Keratinocyte (primary cell): ENCODE results near the gene KCNT2. TPM values are rescaled to one million over a fixed set of nuclear protein-coding genes. Genes with fewer than 3 reads are reported as not detected.

Source experiments
- DNase-seq: peaks from one replicate; pipeline ENCODE4 v3.0.0-alpha.2; 2011; ENCODE audit warnings: low read depth, missing footprints, low spot score
- FAIRE-seq: peaks from 2 replicates; lab custom pipeline; 2011; peaks lifted over from hg19 to GRCh38; lab: Jason Lieb, UNC
- H2AFZ ChIP-seq: 2 replicates; pipeline ENCODE4 v1.6.0; 2012; ENCODE audit warnings: low read length, control low read depth, inconsistent platforms; ENCODE audit not compliant: control insufficient read depth
- H3K27ac ChIP-seq: 2 replicates; pipeline ENCODE4 v1.5.1; 2011; ENCODE audit warnings: low read length; ENCODE audit not compliant: control insufficient read depth, insufficient read depth
- H3K27me3 ChIP-seq: 3 replicates; pipeline ENCODE4 v1.6.0; 2011; ENCODE audit warnings: low read length; ENCODE audit not compliant: control insufficient read depth, insufficient read depth; ENCODE audit errors: extremely low read depth
- H3K36me3 ChIP-seq, 2 experiments: 2 replicates in 1 of 2; 3 replicates in 1 of 2; pipeline ENCODE4 v1.5.1; 2011; ENCODE audit warnings: low read length in 2 of 2, mild to moderate bottlenecking in 1 of 2; ENCODE audit not compliant: control insufficient read depth in 2 of 2, insufficient read depth in 2 of 2; ENCODE audit errors: extremely low read depth in 1 of 2
- H3K4me1 ChIP-seq: 3 replicates; pipeline ENCODE4 v1.5.1; 2011; ENCODE audit warnings: low read length; ENCODE audit not compliant: control insufficient read depth, insufficient read depth; ENCODE audit errors: extremely low read depth
- H3K4me2 ChIP-seq: 3 replicates; pipeline ENCODE4 v1.6.0; 2011; ENCODE audit warnings: low read depth, low read length; ENCODE audit not compliant: control insufficient read depth, insufficient read depth; ENCODE audit errors: extremely low read depth
- H3K4me3 ChIP-seq, 3 experiments: fragments of 200-600 bp in 1 of 3; sonication (generic) in 1 of 3; 2 replicates in 2 of 3; 3 replicates in 1 of 3; pipeline ENCODE4 v1.5.1; 2011 to 2016; ENCODE audit warnings: low read length in 3 of 3, mild to moderate bottlenecking in 3 of 3, control low read depth in 2 of 3, inconsistent platforms in 1 of 3, low read depth in 1 of 3, mixed read lengths in 1 of 3, mixed run types in 1 of 3, moderate library complexity in 1 of 3; ENCODE audit not compliant: control insufficient read depth in 2 of 3, insufficient read depth in 2 of 3; ENCODE audit errors: extremely low read depth in 1 of 3
- H3K79me2 ChIP-seq: 2 replicates; pipeline ENCODE4 v1.6.0; 2012; ENCODE audit warnings: low read length; ENCODE audit not compliant: control insufficient read depth, insufficient read depth
- H3K9ac ChIP-seq: 3 replicates; pipeline ENCODE4 v1.6.0; 2011; ENCODE audit warnings: low read length; ENCODE audit not compliant: control insufficient read depth, insufficient read depth; ENCODE audit errors: extremely low read depth
- H3K9me1 ChIP-seq: 3 replicates; pipeline ENCODE4 v1.6.0; 2011; ENCODE audit warnings: low read length; ENCODE audit not compliant: control insufficient read depth, insufficient read depth; ENCODE audit errors: extremely low read depth
- H3K9me3 ChIP-seq: 2 replicates; pipeline ENCODE4 v1.5.1; 2012; ENCODE audit warnings: low read depth, low read length; ENCODE audit not compliant: control insufficient read depth
- H4K20me1 ChIP-seq: 3 replicates; pipeline ENCODE4 v1.6.0; 2011; ENCODE audit warnings: low read length; ENCODE audit not compliant: control insufficient read depth, insufficient read depth; ENCODE audit errors: extremely low read depth
- EZH2 ChIP-seq: IDR thresholded peaks from one replicate; pipeline ENCODE4 v1.6.1; 2012; ENCODE audit warnings: inconsistent platforms, mild to moderate bottlenecking, low read length, moderate library complexity
- dilution Hi-C: fragments of 300-500 bp; cut with MboI; formaldehyde crosslinking; loops from one replicate; pipeline ENCODE4 v1.7.0; 2020; ENCODE audit warnings: low sequenced_read_pairs; ENCODE audit not compliant: extremely low pct_ligation_motif_present
- polyA plus RNA-seq, 5 experiments: library from polyadenylated mRNA; depleted of rRNA in 3 of 5; stranded (reverse) in 3 of 5; stranded (forward) in 1 of 5; unstranded in 1 of 5; fragments of >200 nt; gene quantifications; 1 replicate in 1 of 5; 2 replicates in 3 of 5; 3 replicates in 1 of 5; pipeline versions ENCODE4 v1.2.1 to v1.2.3, GENCODE V29; 2011 to 2012; ENCODE audit warnings: missing spikeins in 2 of 5, low read depth in 1 of 5, low replicate concordance in 1 of 5
- TF ChIP-seq, protein P1 (sequence below), 3 experiments: IDR thresholded peaks in 1 of 3; conservative IDR thresholded peaks in 1 of 3; optimal IDR thresholded peaks in 1 of 3; 2 replicates in 2 of 3; 3 replicates in 1 of 3; pipeline versions ENCODE3 to v1.5.1; 2011; ENCODE audit warnings: low read length in 3 of 3, mild to moderate bottlenecking in 3 of 3, moderate library complexity in 2 of 3, control low read depth in 1 of 3, inconsistent platforms in 1 of 3; ENCODE audit not compliant: insufficient read depth in 2 of 3; ENCODE audit errors: extremely low read depth in 1 of 3

Gene KCNT2
- polyA plus RNA-seq, 1 donor (not counting 4 experiments of a cell fraction or from before 2014, with no cell fraction given) = not detected

DNA sequence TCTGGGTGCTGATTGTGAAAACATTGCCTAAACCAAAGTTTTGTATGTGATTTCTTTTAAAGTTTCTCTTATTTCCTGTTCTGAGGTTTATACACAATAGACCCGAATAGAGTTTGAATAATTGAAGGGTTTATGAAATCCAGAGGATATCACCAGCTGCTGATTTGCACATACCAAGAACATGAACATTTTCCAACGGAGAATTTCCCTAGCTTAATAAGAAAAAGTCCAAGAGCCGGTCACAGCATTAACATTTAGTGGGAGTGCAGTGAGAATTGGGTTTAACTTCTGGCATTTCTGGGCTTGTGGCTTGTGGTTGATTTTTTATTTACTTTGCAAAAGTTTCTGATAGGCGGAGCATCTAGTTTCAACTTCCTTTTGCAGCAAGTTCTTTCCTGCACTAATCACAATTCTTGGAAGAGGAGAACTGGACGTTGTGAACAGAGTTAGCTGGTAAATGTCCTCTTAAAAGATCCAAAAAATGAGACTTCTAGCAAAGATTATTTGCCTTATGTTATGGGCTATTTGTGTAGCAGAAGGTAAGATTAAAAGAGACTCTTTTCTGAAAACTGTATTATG, 43.5 kb upstream of the KCNT2 start, which contains the start of gene CFH:
Gene CFH (plus strand): TSS at position 407 of the 579 bp plus-strand sequence. CDS start 75 bp downstream, at position 482.
- H3K9me3 ChIP-seq = no peaks in the 10 kb centered on the region
- peak within 1 kb of the TSS; percentile 20 for H3K4me2 ChIP-seq
- H3K27me3 ChIP-seq = no peaks in the 10 kb centered on the region
- peak within 1 kb of the TSS in 1 of 3 experiments; percentile 13 for H3K4me3 ChIP-seq
- dilution Hi-C loops = loop anchor here (25.0 kb wide), 1 partner anchor 314 kb away; no protein-coding TSS in a partner anchor
- H3K9me1 ChIP-seq = no peaks in the 10 kb centered on the region
- no peak within 1 kb of the TSS for H3K27ac ChIP-seq
- FAIRE-seq (peak; percentile 43), DNase-seq (no peak)
- peaks cover 2% of the 10 kb centered on the region for H3K4me1 ChIP-seq
- peak within 1 kb of the TSS; percentile 27 for H2AFZ ChIP-seq
- no peaks in the 10 kb centered on the region for H3K36me3 ChIP-seq
- no peak within 1 kb of the TSS for H3K9ac ChIP-seq
- H3K79me2 ChIP-seq = no peaks in the 10 kb centered on the region
- H4K20me1 ChIP-seq = no peaks in the 10 kb centered on the region
- no peak for TF ChIP-seq EZH2
- TF ChIP-seq, protein P1, sequence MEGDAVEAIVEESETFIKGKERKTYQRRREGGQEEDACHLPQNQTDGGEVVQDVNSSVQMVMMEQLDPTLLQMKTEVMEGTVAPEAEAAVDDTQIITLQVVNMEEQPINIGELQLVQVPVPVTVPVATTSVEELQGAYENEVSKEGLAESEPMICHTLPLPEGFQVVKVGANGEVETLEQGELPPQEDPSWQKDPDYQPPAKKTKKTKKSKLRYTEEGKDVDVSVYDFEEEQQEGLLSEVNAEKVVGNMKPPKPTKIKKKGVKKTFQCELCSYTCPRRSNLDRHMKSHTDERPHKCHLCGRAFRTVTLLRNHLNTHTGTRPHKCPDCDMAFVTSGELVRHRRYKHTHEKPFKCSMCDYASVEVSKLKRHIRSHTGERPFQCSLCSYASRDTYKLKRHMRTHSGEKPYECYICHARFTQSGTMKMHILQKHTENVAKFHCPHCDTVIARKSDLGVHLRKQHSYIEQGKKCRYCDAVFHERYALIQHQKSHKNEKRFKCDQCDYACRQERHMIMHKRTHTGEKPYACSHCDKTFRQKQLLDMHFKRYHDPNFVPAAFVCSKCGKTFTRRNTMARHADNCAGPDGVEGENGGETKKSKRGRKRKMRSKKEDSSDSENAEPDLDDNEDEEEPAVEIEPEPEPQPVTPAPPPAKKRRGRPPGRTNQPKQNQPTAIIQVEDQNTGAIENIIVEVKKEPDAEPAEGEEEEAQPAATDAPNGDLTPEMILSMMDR (optimal IDR thresholded peaks at IDR 0.05 in 1 of 3, IDR thresholded peaks at IDR 0.05 in 1 of 3, conservative IDR thresholded peaks at IDR 0.05 in 1 of 3; ENCODE audit: extremely low read depth in 1 of 3, insufficient read depth in 2 of 3, low read length in 3 of 3) = no peak

DNA sequence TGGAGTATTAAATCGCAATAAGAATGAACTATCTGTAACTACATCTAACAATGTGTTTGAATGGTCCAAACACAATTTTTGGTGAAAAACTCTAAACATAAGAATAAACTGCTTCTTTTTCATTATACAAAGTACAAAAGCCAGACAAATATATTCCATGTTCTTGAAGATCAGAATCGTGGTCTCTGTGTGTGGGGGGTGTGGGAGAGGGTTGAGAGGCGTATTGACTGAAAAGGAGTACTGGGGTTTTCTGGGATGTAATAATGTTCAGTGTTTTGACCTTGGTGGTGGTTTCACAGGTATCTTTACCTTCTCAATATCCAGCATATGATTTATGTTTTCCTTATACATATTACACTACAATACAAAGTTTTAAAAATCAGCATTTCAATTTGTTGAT, 42.8 kb upstream of the KCNT2 start:
- no peak overlapping the region for H3K9ac ChIP-seq
- no peaks in the 10 kb centered on the region for H3K79me2 ChIP-seq
- no peaks in the 10 kb centered on the region for H3K27me3 ChIP-seq
- dilution Hi-C loops = loop anchor here (25.0 kb wide), 1 partner anchor 314 kb away; no protein-coding TSS in a partner anchor
- H3K9me1 ChIP-seq = no peaks in the 10 kb centered on the region
- H3K36me3 ChIP-seq = no peaks in the 10 kb centered on the region
- no peak overlapping the region for H3K4me2 ChIP-seq
- FAIRE-seq = no peak
- H3K27ac ChIP-seq = no peak overlapping the region
- no peak overlapping the region for H3K4me3 ChIP-seq
- no peak for DNase-seq
- TF ChIP-seq EZH2 = no peak
- TF ChIP-seq, protein P1 (optimal IDR thresholded peaks at IDR 0.05 in 1 of 3, IDR thresholded peaks at IDR 0.05 in 1 of 3, conservative IDR thresholded peaks at IDR 0.05 in 1 of 3; ENCODE audit: extremely low read depth in 1 of 3, insufficient read depth in 2 of 3, low read length in 3 of 3) = no peak
- H3K4me1 ChIP-seq = peaks cover 2% of the 10 kb centered on the region
- no peak overlapping the region for H2AFZ ChIP-seq
- H3K9me3 ChIP-seq = no peaks in the 10 kb centered on the region
- H4K20me1 ChIP-seq = no peaks in the 10 kb centered on the region
